Caco-2 (cell line): ENCODE measurements around the gene LMBR1. TPM values are rescaled to one million over a fixed set of nuclear protein-coding genes. Genes with fewer than 3 reads are reported as not detected.

Experiments
- BruUV-seq: library from RNA; stranded (reverse); fragments of 400-500 nt; replicated peaks from 2 replicates; lab custom pipeline; 2021; lab: Mats Ljungman, UMichigan
- CTCF ChIA-PET: fragments of 300-600 bp; sonication (Branson Sonifier 250); formaldehyde crosslinking; loops from one replicate; lab custom pipeline; 2022; ENCODE audit warnings: antibody characterized with exemption; lab: Charles Lee
- POLR2A ChIA-PET: fragments of 300-600 bp; sonication (Branson Sonifier 250); formaldehyde crosslinking; loops from one replicate; lab custom pipeline; 2022; ENCODE audit warnings: antibody characterized with exemption; lab: Charles Lee
- DNase-seq, 2 experiments: peaks; one replicate each; pipeline versions ENCODE4 v3.0.0 to v3.0.0-alpha.2; 2020 to 2022
- H3K27me3 ChIP-seq: replicated peaks from 2 replicates; pipeline ENCODE4 v1.6.0; 2011; ENCODE audit warnings: low read length; ENCODE audit not compliant: control insufficient read depth, insufficient read depth
- H3K36me3 ChIP-seq: 2 replicates; pipeline ENCODE4 v1.5.1; 2011; ENCODE audit warnings: low read length; ENCODE audit not compliant: control insufficient read depth, insufficient read depth
- H3K4me1 ChIP-seq: fragments of 250-450 bp; sonication (Bioruptor Pico); 2 replicates; pipeline ENCODE4 v1.5.1; 2020; ENCODE audit warnings: mild to moderate bottlenecking
- H3K4me3 ChIP-seq: 2 replicates; pipeline ENCODE4 v1.5.1; 2011; ENCODE audit warnings: low read depth, mild to moderate bottlenecking, control low read depth, low read length
- H3K9me3 ChIP-seq: fragments of 250-450 bp; sonication (Bioruptor Pico); 2 replicates; pipeline ENCODE4 v1.5.1; 2020; ENCODE audit warnings: mild to moderate bottlenecking, moderate library complexity
- H3K27ac Mint-ChIP-seq: one replicate; pipeline ENCODE4 v1.8.0; 2022; ENCODE audit warnings: mixed read lengths; ENCODE audit not compliant: unreplicated experiment
- H3K27me3 Mint-ChIP-seq: one replicate; pipeline ENCODE4 v1.8.0; 2022; ENCODE audit warnings: mixed read lengths; ENCODE audit not compliant: insufficient read depth, unreplicated experiment
- H3K36me3 Mint-ChIP-seq: one replicate; pipeline ENCODE4 v1.8.0; 2022; ENCODE audit warnings: mild to moderate bottlenecking, mixed read lengths; ENCODE audit not compliant: insufficient read depth, unreplicated experiment
- H3K4me1 Mint-ChIP-seq: one replicate; pipeline ENCODE4 v1.8.0; 2022; ENCODE audit warnings: low read depth, mixed read lengths; ENCODE audit not compliant: unreplicated experiment
- H3K4me3 Mint-ChIP-seq: one replicate; pipeline ENCODE4 v1.8.0; 2022; ENCODE audit warnings: mild to moderate bottlenecking, moderate library complexity, mixed read lengths; ENCODE audit not compliant: unreplicated experiment
- H3K9me3 Mint-ChIP-seq: one replicate; pipeline ENCODE4 v1.8.0; 2022; ENCODE audit warnings: mixed read lengths; ENCODE audit not compliant: unreplicated experiment
- intact Hi-C: fragments of 100-400 bp; cut with micrococcal nuclease; formaldehyde crosslinking; loops from one replicate; pipeline ENCODE4 v1.10.0; 2022; ENCODE audit not compliant: unreplicated experiment
- total RNA-seq: library from RNA; stranded (reverse); gene quantifications from 2 replicates; pipeline ENCODE4 v1.2.3, GENCODE V29; 2022
- TF ChIP-seq, protein P1 (sequence below), 2 experiments: fragments of 200-600 bp in 1 of 2; IDR thresholded peaks; 1 replicate in 1 of 2; 2 replicates in 1 of 2; pipeline versions ENCODE4 v1.5.1 to v1.8.0; 2011 to 2022; ENCODE audit warnings: antibody characterized with exemption in 1 of 2, control low read depth in 1 of 2, inconsistent platforms in 1 of 2, low read depth in 1 of 2, low read length in 1 of 2, mild to moderate bottlenecking in 1 of 2, moderate library complexity in 1 of 2; ENCODE audit not compliant: insufficient read depth in 1 of 2, severe bottlenecking in 1 of 2, unreplicated experiment in 1 of 2

The LMBR1 gene
- total RNA-seq, 1 experiment from 2014 or later, result 77.9 TPM

DNA sequence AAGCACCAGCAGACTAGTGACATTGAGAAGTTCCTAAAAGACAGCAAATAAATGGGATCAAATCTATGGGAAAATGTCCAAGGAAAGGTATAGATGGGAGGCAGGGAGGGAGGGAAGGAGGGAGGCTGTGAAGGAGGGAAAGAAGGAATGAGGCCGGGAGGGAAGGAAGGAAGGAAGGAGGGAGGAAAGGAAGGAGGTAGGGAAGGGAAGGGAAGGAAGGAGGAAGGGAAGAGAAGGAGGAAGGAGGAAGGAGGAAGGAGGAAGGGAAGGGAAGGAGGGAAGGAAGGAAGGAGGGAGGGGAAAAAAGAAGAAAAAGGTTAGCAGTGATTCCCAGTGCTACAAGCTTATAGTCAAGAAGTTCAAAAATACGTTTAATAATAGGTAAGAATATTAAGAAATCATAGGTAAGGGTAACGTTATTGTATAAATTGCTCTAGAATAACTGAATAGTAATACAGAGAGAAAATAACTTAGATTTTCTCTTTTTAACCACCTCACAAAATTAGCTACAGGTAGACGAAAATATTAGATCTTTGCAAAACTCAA, 106.9 kb downstream of the LMBR1 start:
- Mint-ChIP-seq H3K36me3 (peaks cover 16% of the 10 kb centered on the region), H3K27me3 (no peaks in the 10 kb centered on the region), H3K4me3 (no peak overlapping the region), H3K27ac (no peak overlapping the region), H3K9me3 (no peaks in the 10 kb centered on the region), H3K4me1 (peaks cover 4% of the 10 kb centered on the region)
- intact Hi-C loops, result no loop called here
- Histone ChIP-seq H3K27me3 (no peaks in the 10 kb centered on the region), H3K4me3 (no peak overlapping the region), H3K36me3 (no peaks in the 10 kb centered on the region), H3K4me1 (peaks cover 13% of the 10 kb centered on the region), H3K9me3 (no peaks in the 10 kb centered on the region)
- ChIA-PET CTCF (no interaction called here), POLR2A (no interaction called here)
- DNase-seq, result no peak
- BruUV-seq, result no TSS peak
- TF ChIP-seq, protein P1, sequence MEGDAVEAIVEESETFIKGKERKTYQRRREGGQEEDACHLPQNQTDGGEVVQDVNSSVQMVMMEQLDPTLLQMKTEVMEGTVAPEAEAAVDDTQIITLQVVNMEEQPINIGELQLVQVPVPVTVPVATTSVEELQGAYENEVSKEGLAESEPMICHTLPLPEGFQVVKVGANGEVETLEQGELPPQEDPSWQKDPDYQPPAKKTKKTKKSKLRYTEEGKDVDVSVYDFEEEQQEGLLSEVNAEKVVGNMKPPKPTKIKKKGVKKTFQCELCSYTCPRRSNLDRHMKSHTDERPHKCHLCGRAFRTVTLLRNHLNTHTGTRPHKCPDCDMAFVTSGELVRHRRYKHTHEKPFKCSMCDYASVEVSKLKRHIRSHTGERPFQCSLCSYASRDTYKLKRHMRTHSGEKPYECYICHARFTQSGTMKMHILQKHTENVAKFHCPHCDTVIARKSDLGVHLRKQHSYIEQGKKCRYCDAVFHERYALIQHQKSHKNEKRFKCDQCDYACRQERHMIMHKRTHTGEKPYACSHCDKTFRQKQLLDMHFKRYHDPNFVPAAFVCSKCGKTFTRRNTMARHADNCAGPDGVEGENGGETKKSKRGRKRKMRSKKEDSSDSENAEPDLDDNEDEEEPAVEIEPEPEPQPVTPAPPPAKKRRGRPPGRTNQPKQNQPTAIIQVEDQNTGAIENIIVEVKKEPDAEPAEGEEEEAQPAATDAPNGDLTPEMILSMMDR (IDR thresholded peaks at IDR 0.05; ENCODE audit: insufficient read depth in 1 of 2, low read depth in 1 of 2, low read length in 1 of 2, severe bottlenecking in 1 of 2, unreplicated experiment in 1 of 2), result no peak

DNA sequence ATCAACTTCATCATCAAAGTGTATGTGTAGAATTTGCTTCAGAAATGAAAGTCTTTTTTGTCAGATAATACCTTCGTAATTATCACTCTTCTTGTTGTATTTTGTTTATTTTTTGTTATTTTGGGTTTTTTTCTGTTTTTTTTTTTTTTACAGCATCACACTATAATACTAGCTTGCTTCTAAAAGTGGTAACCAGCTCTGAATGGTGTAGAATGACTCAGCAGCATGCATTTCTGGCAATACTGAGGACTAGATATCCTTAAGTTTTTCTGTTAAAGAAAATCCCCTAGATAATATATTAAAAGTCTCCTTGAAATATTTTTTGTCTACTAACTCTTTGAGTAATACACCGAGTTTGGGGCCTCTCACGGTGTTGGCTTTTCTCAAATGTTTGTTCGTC, 109.1 kb downstream of the LMBR1 start:
- TF ChIP-seq, protein P1 (IDR thresholded peaks at IDR 0.05; ENCODE audit: insufficient read depth in 1 of 2, low read depth in 1 of 2, low read length in 1 of 2, severe bottlenecking in 1 of 2, unreplicated experiment in 1 of 2), result no peak
- H3K4me3 ChIP-seq, result no peak overlapping the region
- no peak overlapping the region for H3K4me3 Mint-ChIP-seq
- no peaks in the 10 kb centered on the region for H3K27me3 ChIP-seq
- H3K4me1 ChIP-seq, result no peaks in the 10 kb centered on the region
- no peaks in the 10 kb centered on the region for H3K36me3 ChIP-seq
- ChIA-PET POLR2A (no interaction called here), CTCF (interaction anchor here (0.6 kb wide), 1 partner anchor 108 kb away, joined by 5 read pairs; no protein-coding TSS in a partner anchor)
- no peaks in the 10 kb centered on the region for H3K9me3 Mint-ChIP-seq
- H3K36me3 Mint-ChIP-seq, result peaks cover 16% of the 10 kb centered on the region
- intact Hi-C loops, result no loop called here
- no peaks in the 10 kb centered on the region for H3K27me3 Mint-ChIP-seq
- no peak overlapping the region for H3K27ac Mint-ChIP-seq
- no TSS peak for BruUV-seq
- H3K4me1 Mint-ChIP-seq, result no peaks in the 10 kb centered on the region
- no peak for DNase-seq
- H3K9me3 ChIP-seq, result no peaks in the 10 kb centered on the region

DNA sequence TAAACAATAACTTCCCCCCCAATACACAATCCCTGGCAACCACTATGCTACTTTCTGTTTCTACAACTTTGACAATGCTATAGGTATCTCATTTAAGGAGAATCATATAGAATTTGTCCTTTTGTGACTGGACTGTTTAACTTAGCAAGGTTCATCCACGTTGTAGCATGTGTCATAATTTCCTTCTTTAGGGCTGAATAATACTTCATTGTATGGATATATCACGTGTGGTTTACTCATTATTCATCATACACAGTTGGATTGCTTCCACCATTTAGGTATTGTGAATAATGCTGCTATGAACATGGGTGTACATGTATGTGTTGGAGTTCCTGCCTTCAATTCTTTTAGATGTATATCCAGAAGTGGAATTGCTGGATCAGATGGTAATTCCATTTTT, 111.0 kb downstream of the LMBR1 start:
- Histone ChIP-seq H3K4me1 (no peaks in the 10 kb centered on the region), H3K27me3 (no peaks in the 10 kb centered on the region), H3K9me3 (no peaks in the 10 kb centered on the region), H3K4me3 (no peak overlapping the region), H3K36me3 (no peaks in the 10 kb centered on the region)
- H3K4me3 Mint-ChIP-seq, result no peak overlapping the region
- ChIA-PET CTCF (no interaction called here), POLR2A (no interaction called here)
- intact Hi-C loops, result no loop called here
- no peak for DNase-seq
- TF ChIP-seq, protein P1 (IDR thresholded peaks at IDR 0.05; ENCODE audit: insufficient read depth in 1 of 2, low read depth in 1 of 2, low read length in 1 of 2, severe bottlenecking in 1 of 2, unreplicated experiment in 1 of 2), result no peak
- BruUV-seq, result no TSS peak
- H3K27me3 Mint-ChIP-seq, result no peaks in the 10 kb centered on the region
- H3K9me3 Mint-ChIP-seq, result peaks cover 8% of the 10 kb centered on the region
- peaks cover 17% of the 10 kb centered on the region for H3K36me3 Mint-ChIP-seq
- no peaks in the 10 kb centered on the region for H3K4me1 Mint-ChIP-seq
- H3K27ac Mint-ChIP-seq, result no peak overlapping the region
